ENCODE data around the gene CSRNP2. TPM values are rescaled to one million over a fixed set of nuclear protein-coding genes. Genes with fewer than 3 reads are reported as not detected.

CSRNP2 gene, protein sequence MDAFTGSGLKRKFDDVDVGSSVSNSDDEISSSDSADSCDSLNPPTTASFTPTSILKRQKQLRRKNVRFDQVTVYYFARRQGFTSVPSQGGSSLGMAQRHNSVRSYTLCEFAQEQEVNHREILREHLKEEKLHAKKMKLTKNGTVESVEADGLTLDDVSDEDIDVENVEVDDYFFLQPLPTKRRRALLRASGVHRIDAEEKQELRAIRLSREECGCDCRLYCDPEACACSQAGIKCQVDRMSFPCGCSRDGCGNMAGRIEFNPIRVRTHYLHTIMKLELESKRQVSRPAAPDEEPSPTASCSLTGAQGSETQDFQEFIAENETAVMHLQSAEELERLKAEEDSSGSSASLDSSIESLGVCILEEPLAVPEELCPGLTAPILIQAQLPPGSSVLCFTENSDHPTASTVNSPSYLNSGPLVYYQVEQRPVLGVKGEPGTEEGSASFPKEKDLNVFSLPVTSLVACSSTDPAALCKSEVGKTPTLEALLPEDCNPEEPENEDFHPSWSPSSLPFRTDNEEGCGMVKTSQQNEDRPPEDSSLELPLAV
- total RNA-seq = 10 to 100 TPM; 21.3 to 35.8 (median 28.9) TPM

DNA sequence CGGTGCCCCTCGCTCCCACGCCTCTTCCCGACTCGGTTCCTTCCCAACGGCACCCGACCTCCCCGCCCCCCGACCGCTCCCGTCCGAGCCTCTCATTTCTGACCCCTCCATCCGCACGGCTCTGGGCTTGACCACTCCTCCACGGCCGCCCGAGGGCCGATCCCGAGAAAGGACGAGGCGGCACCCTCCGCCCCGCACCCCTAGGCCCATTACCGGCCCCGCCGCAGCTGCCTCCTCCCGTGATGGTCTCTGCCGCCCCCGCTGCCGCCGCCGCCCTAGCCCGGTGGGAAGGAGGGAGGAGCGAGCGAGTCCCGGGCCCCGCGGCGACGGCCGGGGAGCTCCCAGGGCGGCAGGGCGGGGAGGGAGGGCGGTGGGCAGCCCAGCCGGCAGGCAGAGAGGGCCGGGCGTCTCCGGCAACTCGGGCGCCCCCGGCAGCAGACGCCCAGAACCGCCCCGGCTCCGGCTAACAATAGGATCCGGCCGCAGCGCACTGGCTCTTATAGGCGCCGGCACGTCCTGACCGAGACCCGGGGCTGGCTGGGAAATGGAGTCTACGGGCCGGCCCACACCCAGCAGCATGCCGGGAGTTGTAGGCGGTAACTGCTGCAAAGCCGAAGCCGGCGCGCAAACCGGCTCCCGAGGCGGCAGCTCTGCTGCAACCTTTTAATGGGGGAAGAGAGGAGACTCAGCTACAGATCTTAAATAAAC, at the start of gene CSRNP2:
Gene CSRNP2, minus strand, starts transcription at position 471 of the 708 bp plus-strand sequence. CDS start 7,035 bp downstream, outside the sequence.
- H3K27me3 ChIP-seq = no peaks in the 10 kb centered on the region
- peak within 1 kb of the TSS; percentile 73 to 95 (median 88) for H3K4me3 ChIP-seq (replicated peaks in 1 of 3)
- H3K27ac ChIP-seq = peak within 1 kb of the TSS; percentile 88 to 93 (median 92)
- peaks cover 9 to 11% of the 10 kb centered on the region in 2 donors for H3K4me1 ChIP-seq
- peak; percentile 97 for DNase-seq
- H3K36me3 ChIP-seq = no peaks in the 10 kb centered on the region
- no peaks in the 10 kb centered on the region for H3K9me3 ChIP-seq
- TF ChIP-seq, protein P1, sequence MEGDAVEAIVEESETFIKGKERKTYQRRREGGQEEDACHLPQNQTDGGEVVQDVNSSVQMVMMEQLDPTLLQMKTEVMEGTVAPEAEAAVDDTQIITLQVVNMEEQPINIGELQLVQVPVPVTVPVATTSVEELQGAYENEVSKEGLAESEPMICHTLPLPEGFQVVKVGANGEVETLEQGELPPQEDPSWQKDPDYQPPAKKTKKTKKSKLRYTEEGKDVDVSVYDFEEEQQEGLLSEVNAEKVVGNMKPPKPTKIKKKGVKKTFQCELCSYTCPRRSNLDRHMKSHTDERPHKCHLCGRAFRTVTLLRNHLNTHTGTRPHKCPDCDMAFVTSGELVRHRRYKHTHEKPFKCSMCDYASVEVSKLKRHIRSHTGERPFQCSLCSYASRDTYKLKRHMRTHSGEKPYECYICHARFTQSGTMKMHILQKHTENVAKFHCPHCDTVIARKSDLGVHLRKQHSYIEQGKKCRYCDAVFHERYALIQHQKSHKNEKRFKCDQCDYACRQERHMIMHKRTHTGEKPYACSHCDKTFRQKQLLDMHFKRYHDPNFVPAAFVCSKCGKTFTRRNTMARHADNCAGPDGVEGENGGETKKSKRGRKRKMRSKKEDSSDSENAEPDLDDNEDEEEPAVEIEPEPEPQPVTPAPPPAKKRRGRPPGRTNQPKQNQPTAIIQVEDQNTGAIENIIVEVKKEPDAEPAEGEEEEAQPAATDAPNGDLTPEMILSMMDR (IDR thresholded peaks at IDR 0.05) = peak in 1 of 6 experiments; percentile 22
- TF ChIP-seq POLR2A (IDR thresholded peaks at IDR 0.05) = peak; percentile 98 to 100
- 0 to 1% methylated on average over 26 to 32 of the region's 74 CpGs for WGBS, 2 donors
- intact Hi-C loops (cut with DNase I) = loop anchor here (10.0 kb wide), 2 partner anchors 92 to 152 kb away; partner anchors contain the start of genes DAZAP2 and TFCP2

DNA sequence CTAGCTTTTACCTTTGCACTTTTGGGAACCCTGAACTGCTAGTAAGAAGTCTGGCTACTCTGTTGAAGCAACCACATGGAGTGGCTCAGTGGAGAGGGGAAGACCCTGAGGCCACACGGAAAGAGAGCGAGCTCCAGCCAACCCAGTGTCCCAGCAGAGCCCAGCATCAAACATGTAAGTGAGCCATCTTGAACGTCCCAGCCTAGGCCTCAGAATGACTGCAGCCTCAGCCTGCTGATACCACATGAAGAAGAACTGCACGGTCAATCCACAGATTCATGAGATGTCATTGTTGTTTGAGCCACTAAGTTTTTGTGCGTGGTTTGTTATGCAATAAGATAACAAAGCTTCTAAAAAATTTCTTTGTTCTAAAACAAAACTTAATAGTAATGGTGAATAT, 49.3 kb upstream of the CSRNP2 start:
- Histone ChIP-seq H3K36me3 (no peaks in the 10 kb centered on the region), H3K4me1 (no peaks in the 10 kb centered on the region), H3K9me3 (no peaks in the 10 kb centered on the region), H3K27ac (no peak overlapping the region), H3K27me3 (no peaks in the 10 kb centered on the region), H3K4me3 (replicated peaks in 1 of 3) (no peak overlapping the region)
- 69 to 85% methylated on average over 5 of the region's 5 CpGs for WGBS, 2 donors
- DNase-seq = no peak
- intact Hi-C loops (cut with DNase I) = no loop called here
- TF ChIP-seq, protein P1 (IDR thresholded peaks at IDR 0.05) = no peak
- TF ChIP-seq POLR2A (IDR thresholded peaks at IDR 0.05) = no peak

DNA sequence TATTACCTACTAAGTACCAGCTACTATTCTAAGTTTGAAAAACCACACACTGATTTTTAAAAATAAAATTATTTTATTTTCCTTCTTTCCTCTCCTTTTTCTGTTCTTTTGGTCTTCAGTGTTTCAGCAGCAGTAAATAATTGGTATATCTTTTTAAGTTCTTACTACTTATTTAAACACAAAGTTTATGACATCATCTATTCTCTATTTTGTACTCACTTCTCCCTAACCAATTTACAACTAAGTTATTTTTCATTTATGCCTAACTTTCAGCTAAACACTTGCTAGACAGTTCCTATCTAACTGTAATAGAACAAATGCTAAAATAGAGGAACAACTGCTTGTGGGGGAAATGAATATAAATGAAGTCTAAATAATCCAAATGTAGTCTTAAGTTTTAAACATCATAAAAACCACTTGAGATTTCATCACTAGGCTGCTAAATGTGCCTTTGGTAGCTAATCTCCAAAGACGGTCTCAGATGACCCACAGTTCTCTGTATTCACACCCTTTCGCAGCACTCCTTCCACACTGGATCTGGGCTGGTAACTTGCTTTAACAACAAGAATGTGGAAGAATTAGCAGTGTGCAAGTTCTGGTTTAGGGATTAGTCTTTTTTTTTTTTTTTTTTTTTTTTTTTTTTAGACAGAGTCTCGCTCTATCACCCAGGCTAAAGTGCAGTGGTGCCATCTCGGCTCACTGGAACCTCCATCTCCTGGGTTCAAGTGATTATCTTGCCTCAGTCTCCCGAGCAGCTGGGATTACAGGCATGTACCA, 48.5 kb upstream of the CSRNP2 start:
- Histone ChIP-seq H3K27ac (no peak overlapping the region), H3K4me1 (no peaks in the 10 kb centered on the region), H3K9me3 (no peaks in the 10 kb centered on the region), H3K36me3 (no peaks in the 10 kb centered on the region), H3K4me3 (replicated peaks in 1 of 3) (no peak overlapping the region), H3K27me3 (no peaks in the 10 kb centered on the region)
- DNase-seq = no peak
- TF ChIP-seq, protein P1 (IDR thresholded peaks at IDR 0.05) = no peak
- no peak for TF ChIP-seq POLR2A (IDR thresholded peaks at IDR 0.05)
- intact Hi-C loops (cut with DNase I) = no loop called here
- WGBS, 2 donors = 95 to 97% methylated on average over 4 to 5 of the region's 5 CpGs

DNA sequence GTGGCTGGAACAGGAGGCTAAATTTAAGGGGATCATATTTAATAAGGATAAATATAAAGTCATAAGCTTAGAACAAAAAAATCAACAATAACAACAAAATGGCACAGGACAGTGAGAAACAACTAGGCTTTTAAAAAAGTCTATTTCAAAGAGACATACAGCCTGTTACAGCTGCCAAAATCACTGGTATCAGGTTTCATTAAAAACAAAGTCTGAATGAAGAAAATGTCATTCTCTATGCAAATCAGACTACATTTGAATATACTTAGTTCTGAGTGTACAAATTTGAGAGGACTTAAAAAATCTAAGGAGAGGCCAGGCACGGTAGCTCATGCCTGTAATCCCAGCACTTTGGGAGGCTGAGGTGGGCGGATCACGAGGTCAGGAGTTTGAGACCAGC, 45.5 kb upstream of the CSRNP2 start:
- TF ChIP-seq POLR2A (IDR thresholded peaks at IDR 0.05) = no peak
- TF ChIP-seq, protein P1 (IDR thresholded peaks at IDR 0.05) = no peak
- H3K27me3 ChIP-seq = no peaks in the 10 kb centered on the region
- H3K9me3 ChIP-seq = no peaks in the 10 kb centered on the region
- intact Hi-C loops (cut with DNase I) = no loop called here
- H3K36me3 ChIP-seq = no peaks in the 10 kb centered on the region
- no peak overlapping the region for H3K4me3 ChIP-seq (replicated peaks in 1 of 3)
- H3K27ac ChIP-seq = no peak overlapping the region
- 71 to 77% methylated on average over 3 of the region's 3 CpGs for WGBS, 2 donors
- DNase-seq = no peak
- no peaks in the 10 kb centered on the region for H3K4me1 ChIP-seq

All from thyroid gland (tissue), 4 donors.